ENCODE measurements around the gene AJM1. TPM values are rescaled to one million over a fixed set of nuclear protein-coding genes. Genes with fewer than 3 reads are reported as not detected.

Gene AJM1
- total and polyA plus RNA-seq, 2 of the 8 experiments (the other 6 are each of a cell fraction or from before 2014, with no cell fraction given), result 0.12 to 0.97 TPM

DNA sequence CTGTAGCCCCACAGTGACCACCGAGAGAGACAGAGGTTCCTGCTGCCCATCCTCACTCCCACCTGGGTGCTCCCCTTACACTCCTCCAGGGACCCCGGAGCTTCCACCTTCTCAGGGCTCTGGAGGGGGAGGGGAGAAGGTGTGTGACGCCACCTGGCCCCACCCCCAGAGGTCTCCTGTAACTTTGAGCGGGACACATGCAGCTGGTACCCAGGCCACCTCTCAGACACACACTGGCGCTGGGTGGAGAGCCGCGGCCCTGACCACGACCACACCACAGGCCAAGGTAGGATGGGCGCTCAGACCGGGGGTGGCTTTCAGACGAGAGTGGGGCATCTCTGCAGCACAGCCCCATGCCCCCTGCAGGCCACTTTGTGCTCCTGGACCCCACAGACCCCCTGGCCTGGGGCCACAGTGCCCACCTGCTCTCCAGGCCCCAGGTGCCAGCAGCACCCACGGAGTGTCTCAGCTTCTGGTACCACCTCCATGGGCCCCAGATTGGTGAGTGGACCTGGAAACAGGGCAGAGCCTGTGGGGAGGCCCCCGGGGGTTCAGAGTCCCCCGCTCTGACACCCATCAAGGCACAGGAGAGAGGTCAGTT, 14.4 kb downstream of the AJM1 start:
- H3K36me3 ChIP-seq (ENCODE audit: control insufficient read depth in 2 of 4, insufficient read depth in 4 of 4, low read length in 3 of 4), result peaks cover 1 to 7% (median 4%) of the 10 kb centered on the region in 4 experiments; a peak in 5 of 8 replicates
- H4K91ac ChIP-seq (replicated peaks; ENCODE audit: insufficient read length, low read length), result no peak overlapping the region
- H2AK5ac ChIP-seq (ENCODE audit: low read depth, low read length), result 0 out of 2 replicates have a peak overlapping the region, but pooled peaks have one; percentile 6
- no peaks in the 10 kb centered on the region for H3K79me1 ChIP-seq (ENCODE audit: low read depth, low read length)
- no peak overlapping the region for H3K27ac ChIP-seq (ENCODE audit: low read depth, low read length)
- TF ChIP-seq SIRT6 (IDR thresholded peaks at IDR 0.05; ENCODE audit: low read length), result no peak
- no peak for TF ChIP-seq SIN3A (conservative IDR thresholded peaks at IDR 0.05 in 1 of 2, IDR thresholded peaks at IDR 0.05 in 1 of 2; ENCODE audit: low read depth in 1 of 2, low read length in 2 of 2)
- no peak for TF ChIP-seq FOSL1 (IDR thresholded peaks at IDR 0.05; ENCODE audit: insufficient read depth, low read depth, low read length)
- no peak for TF ChIP-seq KDM5A (IDR thresholded peaks at IDR 0.05; ENCODE audit: low read length)
- TF ChIP-seq SUZ12 (IDR thresholded peaks at IDR 0.05; ENCODE audit: low read length), result no peak
- no peak for TF ChIP-seq HDAC6 (IDR thresholded peaks at IDR 0.05; ENCODE audit: low read depth, low read length)
- no peak for TF ChIP-seq CEBPB (IDR thresholded peaks at IDR 0.05; ENCODE audit: low read depth, low read length)
- no peak for TF ChIP-seq MAX (IDR thresholded peaks at IDR 0.05)
- TF ChIP-seq SP2 (IDR thresholded peaks at IDR 0.05; ENCODE audit: low read length), result no peak
- TF ChIP-seq GABPA (IDR thresholded peaks at IDR 0.05; ENCODE audit: borderline replicate concordance, insufficient read depth, low read length), result no peak
- TF ChIP-seq USF2 (IDR thresholded peaks at IDR 0.05; ENCODE audit: low read length), result no peak
- TF ChIP-seq TEAD4 (IDR thresholded peaks at IDR 0.05; ENCODE audit: low read depth, low read length), result no peak
- CTCF ChIA-PET (ENCODE audit: partially characterized antibody), result interaction anchor here (0.7 to 1.7 kb wide), 6 partner anchors 14 to 61 kb away, joined by 3 to 5 read pairs (median 4); partner anchors contain the start of genes AJM1 and CCDC183
- H2BK5ac ChIP-seq (ENCODE audit: low read depth, low read length), result no peak overlapping the region
- POLR2A ChIA-PET (ENCODE audit: partially characterized antibody), result interaction anchor here (0.6 to 16.2 kb wide), 9 partner anchors 9 to 82 kb away, joined by 3 to 248 read pairs (median 3); partner anchors contain the start of genes AJM1, EDF1 and RABL6
- H3K4me1 ChIP-seq (replicated peaks in 1 of 4; ENCODE audit: control insufficient read depth in 3 of 4, insufficient read depth in 4 of 4, low read length in 3 of 4), result no peaks in the 10 kb centered on the region; a peak in 1 of 7 replicates
- peaks cover 0 to 17% of the 10 kb centered on the region in 2 experiments for H4K20me1 ChIP-seq (replicated peaks in 1 of 2; ENCODE audit: control insufficient read depth in 1 of 2, insufficient read depth in 2 of 2, low read length in 2 of 2)
- no peak overlapping the region for H2BK12ac ChIP-seq (ENCODE audit: low read depth, low read length)
- no peaks in the 10 kb centered on the region for H3K9me3 ChIP-seq (ENCODE audit: insufficient read depth in 2 of 2, low read depth in 1 of 2, low read length in 1 of 2)
- no peaks in the 10 kb centered on the region for H3K79me2 ChIP-seq (ENCODE audit: control insufficient read depth in 1 of 2, insufficient read depth in 2 of 2, low read length in 2 of 2)
- no peak overlapping the region for H4K5ac ChIP-seq (ENCODE audit: insufficient read length, low read depth, low read length)
- H3K23ac ChIP-seq (ENCODE audit: insufficient read length), result no peak overlapping the region
- H3K27me3 ChIP-seq (replicated peaks in 1 of 4; ENCODE audit: control insufficient read depth in 3 of 4, extremely low read depth in 1 of 4, insufficient read depth in 3 of 4, low read length in 3 of 4), result no peaks in the 10 kb centered on the region
- WGBS, 2 experiments (ENCODE audit: extremely low coverage in 1 of 2, insufficient coverage in 1 of 2, insufficient read length in 1 of 2, insufficient replicate concordance in 2 of 2, low coverage in 1 of 2, low lambda C conversion rate in 2 of 2, missing lambda C conversion rate in 1 of 2), result 82% methylated on average over 13 of the region's 14 CpGs; no CpG with 5 or more reads in 1 of the 2 experiments
- H4K8ac ChIP-seq (ENCODE audit: extremely low read depth, insufficient read depth, low read length), result peak overlapping the region; percentile 53
- H3K4ac ChIP-seq (replicated peaks; ENCODE audit: insufficient read length, low read depth, low read length), result no peak overlapping the region
- no peak overlapping the region for H2BK120ac ChIP-seq (replicated peaks; ENCODE audit: low read depth, low read length)
- H2BK15ac ChIP-seq (ENCODE audit: low read length), result no peak overlapping the region
- H3K23me2 ChIP-seq (ENCODE audit: low read depth, low read length), result no peaks in the 10 kb centered on the region
- FAIRE-seq, result no peak
- no peak overlapping the region for H3K4me3 ChIP-seq (ENCODE audit: extremely low read depth in 1 of 4, insufficient read depth in 2 of 4, low read depth in 3 of 4, low read length in 4 of 4)
- peak in 1 of 2 experiments; percentile 52 for DNase-seq (ENCODE audit: low read depth in 1 of 2, low spot score in 2 of 2)
- H2AFZ ChIP-seq (ENCODE audit: low read length), result no peak overlapping the region
- no peak overlapping the region for H2BK20ac ChIP-seq (ENCODE audit: low read length)
- no peak overlapping the region for H3K9ac ChIP-seq (replicated peaks in 1 of 4; ENCODE audit: extremely low read depth in 1 of 4, low read depth in 3 of 4, low read length in 3 of 4)
- H3K14ac ChIP-seq (ENCODE audit: insufficient read length), result no peak overlapping the region
- no peak overlapping the region for H3K18ac ChIP-seq (ENCODE audit: extremely low read depth, low read length)
- no peak overlapping the region for H3K56ac ChIP-seq (replicated peaks; ENCODE audit: insufficient read length, low read depth, low read length)
- no peak overlapping the region for H3K4me2 ChIP-seq (ENCODE audit: insufficient read depth in 1 of 2, low read depth in 2 of 2, low read length in 2 of 2)

Data from H1 (cell line).